Measurements from ENCODE around the gene SLC4A2. TPM values are rescaled to one million over a fixed set of nuclear protein-coding genes. Genes with fewer than 3 reads are reported as not detected.

The SLC4A2 gene
- total RNA-seq, 1 donor = 65.4 TPM

GRCh38 chr7:151013356-151013732 lies 46.0 kb upstream of the SLC4A2 start:
- TF ChIP-seq CTCF (IDR thresholded peaks at IDR 0.05; ENCODE audit: insufficient read depth, low read length) = no peak
- no peak for DNase-seq (ENCODE audit: low read depth)
- no peak overlapping the region for H3K4me3 ChIP-seq (ENCODE audit: low read depth, low read length)

- H3K4me3 ChIP-seq (ENCODE audit: low read depth, low read length) = peak overlapping the region; percentile 39
- TF ChIP-seq CTCF (IDR thresholded peaks at IDR 0.05; ENCODE audit: insufficient read depth, low read length) = peak; percentile 2
- DNase-seq (ENCODE audit: low read depth) = no peak
These were observed 45.5 kb upstream of the SLC4A2 start for GRCh38 chr7:151013733-151014497.

GRCh38 chr7:151014950-151015349 lies 44.4 kb upstream of the SLC4A2 start:
- H3K4me3 ChIP-seq (ENCODE audit: low read depth, low read length) = no peak overlapping the region
- no peak for TF ChIP-seq CTCF (IDR thresholded peaks at IDR 0.05; ENCODE audit: insufficient read depth, low read length)
- DNase-seq (ENCODE audit: low read depth) = no peak

- DNase-seq (ENCODE audit: low read depth) = no peak
- no peak overlapping the region for H3K4me3 ChIP-seq (ENCODE audit: low read depth, low read length)
- TF ChIP-seq CTCF (IDR thresholded peaks at IDR 0.05; ENCODE audit: insufficient read depth, low read length) = no peak
These were observed 43.4 kb upstream of the SLC4A2 start for GRCh38 chr7:151015967-151016366.

- DNase-seq (ENCODE audit: low read depth) = no peak
- H3K4me3 ChIP-seq (ENCODE audit: low read depth, low read length) = no peak overlapping the region
- TF ChIP-seq CTCF (IDR thresholded peaks at IDR 0.05; ENCODE audit: insufficient read depth, low read length) = no peak
These were observed 42.9 kb upstream of the SLC4A2 start for GRCh38 chr7:151016505-151016904.

- no peak for TF ChIP-seq CTCF (IDR thresholded peaks at IDR 0.05; ENCODE audit: insufficient read depth, low read length)
- no peak overlapping the region for H3K4me3 ChIP-seq (ENCODE audit: low read depth, low read length)
- DNase-seq (ENCODE audit: low read depth) = no peak
These were observed 42.4 kb upstream of the SLC4A2 start for GRCh38 chr7:151016942-151017341.

All from fibroblast of the aortic adventitia (primary cell).